ENCODE data around the gene CORO6. TPM values are rescaled to one million over a fixed set of nuclear protein-coding genes. Genes with fewer than 3 reads are reported as not detected.

Gene CORO6
- total RNA-seq, 1 donor from 2014 or later, result 1.4 TPM

DNA sequence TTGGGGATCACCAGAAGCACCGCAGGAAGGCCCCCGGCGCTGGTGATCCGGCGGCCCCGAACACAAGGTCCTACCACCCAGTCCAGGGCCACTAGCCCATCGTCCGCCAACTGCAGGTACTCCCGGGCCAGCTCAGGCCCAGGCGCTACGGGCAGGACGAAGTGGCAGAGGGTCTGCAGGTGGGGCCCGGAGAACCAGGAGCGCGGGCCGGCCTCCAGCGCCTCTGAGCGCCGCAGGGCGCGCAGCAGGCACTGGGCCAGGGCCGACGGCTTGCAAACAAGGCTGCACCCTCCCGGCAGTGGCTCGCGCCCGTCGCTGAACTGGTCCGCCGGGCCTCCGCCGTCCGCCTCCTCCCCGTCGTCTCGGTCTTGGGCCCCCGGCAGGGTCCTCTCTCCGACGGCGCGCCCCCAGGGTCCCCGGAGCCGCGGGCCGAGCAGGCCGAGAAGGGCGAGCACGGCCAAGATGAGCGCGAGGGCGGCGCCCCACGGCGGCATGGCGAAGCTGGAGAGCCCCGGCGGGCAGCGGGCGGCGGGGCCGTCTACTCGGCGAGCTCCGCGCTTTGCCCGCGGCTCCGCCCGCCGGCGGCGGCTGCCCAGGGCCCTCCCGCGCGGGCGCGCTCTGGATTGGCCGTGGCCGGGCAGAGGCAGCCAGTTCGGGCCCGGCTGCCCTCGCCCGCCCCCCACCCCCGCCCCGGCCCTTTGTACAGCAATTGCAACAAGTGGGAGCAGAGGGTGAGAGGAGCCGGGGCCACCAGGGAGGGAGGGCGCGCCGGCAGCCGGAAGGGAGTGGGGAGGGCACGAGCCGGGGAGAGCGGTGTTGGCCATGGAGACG lies 56.0 kb downstream of the CORO6 start, which contains the start of gene ABHD15:
TSS of gene ABHD15 (minus strand) at position 565 of the 831 bp plus-strand sequence. CDS start at position 494, 71 bp downstream.
- H3K4me1 Mint-ChIP-seq (ENCODE audit: low read depth, unreplicated experiment), result peaks cover 17% of the 10 kb centered on the region
- peaks cover 18% of the 10 kb centered on the region for H3K27me3 Mint-ChIP-seq (ENCODE audit: unreplicated experiment)
- TF ChIP-seq, protein P1, sequence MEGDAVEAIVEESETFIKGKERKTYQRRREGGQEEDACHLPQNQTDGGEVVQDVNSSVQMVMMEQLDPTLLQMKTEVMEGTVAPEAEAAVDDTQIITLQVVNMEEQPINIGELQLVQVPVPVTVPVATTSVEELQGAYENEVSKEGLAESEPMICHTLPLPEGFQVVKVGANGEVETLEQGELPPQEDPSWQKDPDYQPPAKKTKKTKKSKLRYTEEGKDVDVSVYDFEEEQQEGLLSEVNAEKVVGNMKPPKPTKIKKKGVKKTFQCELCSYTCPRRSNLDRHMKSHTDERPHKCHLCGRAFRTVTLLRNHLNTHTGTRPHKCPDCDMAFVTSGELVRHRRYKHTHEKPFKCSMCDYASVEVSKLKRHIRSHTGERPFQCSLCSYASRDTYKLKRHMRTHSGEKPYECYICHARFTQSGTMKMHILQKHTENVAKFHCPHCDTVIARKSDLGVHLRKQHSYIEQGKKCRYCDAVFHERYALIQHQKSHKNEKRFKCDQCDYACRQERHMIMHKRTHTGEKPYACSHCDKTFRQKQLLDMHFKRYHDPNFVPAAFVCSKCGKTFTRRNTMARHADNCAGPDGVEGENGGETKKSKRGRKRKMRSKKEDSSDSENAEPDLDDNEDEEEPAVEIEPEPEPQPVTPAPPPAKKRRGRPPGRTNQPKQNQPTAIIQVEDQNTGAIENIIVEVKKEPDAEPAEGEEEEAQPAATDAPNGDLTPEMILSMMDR (IDR thresholded peaks at IDR 0.05; ENCODE audit: partially characterized antibody, unreplicated experiment), result no peak
- peak within 1 kb of the TSS; percentile 69 for H3K4me3 Mint-ChIP-seq (ENCODE audit: unreplicated experiment)
- no peaks in the 10 kb centered on the region for H3K36me3 Mint-ChIP-seq (ENCODE audit: unreplicated experiment)
- H3K27ac Mint-ChIP-seq (ENCODE audit: unreplicated experiment), result no peak within 1 kb of the TSS
- peaks cover 5% of the 10 kb centered on the region for H3K9me3 Mint-ChIP-seq (ENCODE audit: unreplicated experiment)
- DNase-seq, result peak; percentile 62

DNA sequence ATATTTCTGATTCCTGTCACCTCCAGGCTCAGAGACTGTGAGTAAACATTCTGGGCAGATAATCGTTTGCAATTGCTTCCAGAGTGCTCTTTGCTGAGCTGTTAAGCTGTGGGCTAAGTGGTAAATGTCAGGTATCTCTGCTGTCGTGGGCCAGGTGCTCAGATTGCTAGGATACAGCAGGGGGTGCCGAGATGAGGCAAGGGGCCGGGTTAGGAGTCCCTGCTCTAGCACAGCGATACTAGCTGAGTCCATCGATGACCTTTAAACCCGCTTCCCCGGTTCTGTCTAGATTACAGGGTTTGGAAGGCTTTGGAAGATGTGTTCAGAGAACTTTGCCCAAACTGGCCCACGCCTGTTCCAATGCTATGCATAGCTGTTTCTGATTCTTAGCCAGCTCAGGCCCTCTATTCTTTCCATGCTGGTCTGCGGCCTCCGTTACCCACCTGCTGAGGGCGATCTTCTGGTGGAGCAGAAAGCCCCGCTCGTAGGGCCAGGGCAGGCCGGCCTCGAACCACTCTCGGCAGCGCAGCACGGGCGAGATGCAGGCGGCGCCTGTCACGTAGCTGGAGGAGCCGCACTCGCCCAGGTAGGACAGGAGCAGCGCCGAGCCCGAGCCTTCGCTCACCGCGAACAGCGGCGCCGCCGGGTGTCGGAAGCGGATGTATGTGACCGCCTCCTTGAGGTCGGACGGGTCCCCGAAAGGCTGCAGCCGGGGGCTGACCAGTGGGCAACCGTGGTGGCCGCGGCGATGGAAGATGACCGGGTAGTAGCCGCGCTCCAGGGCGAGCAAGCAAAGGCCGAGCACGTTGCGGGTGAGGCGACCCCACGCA lies 56.9 kb downstream of the CORO6 start:
- peaks cover 5% of the 10 kb centered on the region for H3K9me3 Mint-ChIP-seq (ENCODE audit: unreplicated experiment)
- peaks cover 15% of the 10 kb centered on the region for H3K27me3 Mint-ChIP-seq (ENCODE audit: unreplicated experiment)
- H3K4me3 Mint-ChIP-seq (ENCODE audit: unreplicated experiment), result peak overlapping the region; percentile 59
- TF ChIP-seq, protein P1 (IDR thresholded peaks at IDR 0.05; ENCODE audit: partially characterized antibody, unreplicated experiment), result no peak
- H3K4me1 Mint-ChIP-seq (ENCODE audit: low read depth, unreplicated experiment), result peaks cover 20% of the 10 kb centered on the region
- H3K36me3 Mint-ChIP-seq (ENCODE audit: unreplicated experiment), result no peaks in the 10 kb centered on the region
- no peak overlapping the region for H3K27ac Mint-ChIP-seq (ENCODE audit: unreplicated experiment)
- DNase-seq, result no peak

Other genes with a start within 250 kb of the CORO6 start
- gene TAOK1, start 232.5 kb downstream of the CORO6 start, total RNA-seq (ENCODE audit: unreplicated experiment), result 133 TPM
- 2.5 TPM for gene ABHD15, start 55.9 kb downstream of the CORO6 start, total RNA-seq (ENCODE audit: unreplicated experiment)
- 14.3 TPM for gene TP53I13, start 54.2 kb downstream of the CORO6 start, total RNA-seq (ENCODE audit: unreplicated experiment)
- gene GIT1, start 33.3 kb downstream of the CORO6 start, total RNA-seq (ENCODE audit: unreplicated experiment), result 46.7 TPM
- 123 TPM for gene ANKRD13B, start 29.8 kb downstream of the CORO6 start, total RNA-seq (ENCODE audit: unreplicated experiment)